H9 (cell line): ENCODE data around the gene FMNL3. TPM values are rescaled to one million over a fixed set of nuclear protein-coding genes. Genes with fewer than 3 reads are reported as not detected.

Experiments used
- DNase-seq: peaks from one replicate; pipeline ENCODE4 v3.0.0-alpha.2; 2017
- H2AFZ ChIP-seq: one replicate; pipeline ENCODE4 v1.6.1; 2013; ENCODE audit warnings: mild to moderate bottlenecking, low read length, control low read depth, moderate library complexity
- H2AK5ac ChIP-seq: 2 replicates; pipeline ENCODE4 v1.6.1; 2013; ENCODE audit warnings: low read length, control low read depth, mixed read lengths; ENCODE audit not compliant: insufficient read length
- H2BK120ac ChIP-seq: one replicate; pipeline ENCODE4 v1.6.1; 2013; ENCODE audit warnings: low read depth, mild to moderate bottlenecking, low read length, control low read depth, inconsistent platforms; ENCODE audit not compliant: poor library complexity, severe bottlenecking
- H2BK12ac ChIP-seq: 2 replicates; pipeline ENCODE4 v1.6.1; 2013; ENCODE audit warnings: low read length, control low read depth, mixed read lengths, low read depth; ENCODE audit not compliant: insufficient read length
- H2BK15ac ChIP-seq: 2 replicates; pipeline ENCODE4 v1.6.1; 2013; ENCODE audit warnings: low read depth, low read length, control low read depth
- H2BK20ac ChIP-seq: one replicate; pipeline ENCODE4 v1.6.1; 2013; ENCODE audit warnings: low read depth, mild to moderate bottlenecking, low read length, control low read depth, inconsistent platforms; ENCODE audit not compliant: poor library complexity, severe bottlenecking
- H2BK5ac ChIP-seq: 2 replicates; pipeline ENCODE4 v1.6.1; 2013; ENCODE audit warnings: low read length, control low read depth, mixed read lengths; ENCODE audit not compliant: insufficient read length
- H3K14ac ChIP-seq: 2 replicates; pipeline ENCODE4 v1.6.1; 2013; ENCODE audit warnings: low read length, control low read depth; ENCODE audit not compliant: insufficient read depth
- H3K18ac ChIP-seq: 2 replicates; pipeline ENCODE4 v1.6.1; 2013; ENCODE audit warnings: low read depth, mild to moderate bottlenecking, mixed read lengths, low read length, control low read depth; ENCODE audit not compliant: insufficient read length
- H3K23ac ChIP-seq: 2 replicates; pipeline ENCODE4 v1.6.1; 2013; ENCODE audit warnings: low read length, control low read depth, mixed read lengths, low read depth; ENCODE audit not compliant: insufficient read length
- H3K23me2 ChIP-seq: 2 replicates; pipeline ENCODE4 v1.6.1; 2013; ENCODE audit warnings: low read depth, mild to moderate bottlenecking, mixed read lengths, low read length, control low read depth; ENCODE audit not compliant: insufficient read length, poor library complexity, severe bottlenecking
- H3K27ac ChIP-seq: 2 replicates; pipeline ENCODE4 v1.5.1; 2013; ENCODE audit warnings: low read length, control low read depth, mixed read lengths, low read depth; ENCODE audit not compliant: insufficient read length
- H3K27me3 ChIP-seq: 2 replicates; pipeline ENCODE4 v1.6.1; 2013; ENCODE audit warnings: low read length, control low read depth, inconsistent platforms; ENCODE audit not compliant: insufficient read depth
- H3K4ac ChIP-seq: 2 replicates; pipeline ENCODE4 v1.6.1; 2013; ENCODE audit warnings: low read depth, mild to moderate bottlenecking, control low read depth, inconsistent platforms, low read length, moderate library complexity
- H3K4me1 ChIP-seq: 2 replicates; pipeline ENCODE4 v1.6.1; 2013; ENCODE audit warnings: low read length, control low read depth, inconsistent platforms; ENCODE audit not compliant: insufficient read depth
- H3K4me2 ChIP-seq: 2 replicates; pipeline ENCODE4 v1.6.1; 2013; ENCODE audit warnings: low read length, control low read depth, mixed read lengths; ENCODE audit not compliant: insufficient read length, insufficient read depth
- H3K56ac ChIP-seq: 2 replicates; pipeline ENCODE4 v1.6.1; 2013; ENCODE audit warnings: low read depth, mild to moderate bottlenecking, mixed read lengths, low read length, control low read depth; ENCODE audit not compliant: insufficient read length
- H3K79me1 ChIP-seq: 2 replicates; pipeline ENCODE4 v1.6.1; 2013; ENCODE audit warnings: low read depth, mild to moderate bottlenecking, moderate library complexity, low read length, control low read depth, inconsistent platforms; ENCODE audit not compliant: insufficient read depth, poor library complexity, severe bottlenecking
- H3K79me2 ChIP-seq: 2 replicates; pipeline ENCODE4 v1.6.1; 2013; ENCODE audit warnings: low read length, control low read depth, inconsistent platforms; ENCODE audit not compliant: insufficient read depth
- H3K9ac ChIP-seq: 2 replicates; pipeline ENCODE4 v1.6.1; 2013; ENCODE audit warnings: low read length, control low read depth, mixed read lengths; ENCODE audit not compliant: insufficient read length; ENCODE audit errors: extremely low read depth
- H3K9me3 ChIP-seq: one replicate; pipeline ENCODE4 v1.6.1; 2013; ENCODE audit warnings: low read depth, low read length, inconsistent platforms; ENCODE audit not compliant: control insufficient read depth
- H3T11ph ChIP-seq: one replicate; pipeline ENCODE4 v1.6.1; 2013; ENCODE audit warnings: mild to moderate bottlenecking, low read length, control low read depth, inconsistent platforms
- H4K20me1 ChIP-seq: one replicate; pipeline ENCODE4 v1.6.1; 2013; ENCODE audit not compliant: control insufficient read depth, insufficient read length, insufficient read depth
- H4K5ac ChIP-seq: 2 replicates; pipeline ENCODE4 v1.6.1; 2013; ENCODE audit warnings: low read depth, mild to moderate bottlenecking, mixed read lengths, low read length, control low read depth; ENCODE audit not compliant: insufficient read length
- H4K8ac ChIP-seq: replicated peaks from 2 replicates; pipeline ENCODE4 v1.6.1; 2013; ENCODE audit warnings: low read length, control low read depth, mixed read lengths, low read depth; ENCODE audit not compliant: insufficient read length
- H4K91ac ChIP-seq: 2 replicates; pipeline ENCODE4 v1.6.1; 2013; ENCODE audit warnings: low read depth, mild to moderate bottlenecking, moderate library complexity, mixed read lengths, low read length, control low read depth; ENCODE audit not compliant: insufficient read length
- H3K27ac Mint-ChIP-seq, 3 experiments: 2 replicates in 2 of 3; 3 replicates in 1 of 3; pipeline ENCODE4 v1.8.0; 2020 to 2021; ENCODE audit warnings: mixed read lengths in 3 of 3, mild to moderate bottlenecking in 1 of 3, moderate library complexity in 1 of 3
- H3K27me3 Mint-ChIP-seq: 2 replicates; pipeline ENCODE4 v1.8.0; 2021; ENCODE audit warnings: low read depth, mild to moderate bottlenecking, moderate library complexity, mixed read lengths
- H3K36me3 Mint-ChIP-seq, 3 experiments: 2 replicates in 2 of 3; 3 replicates in 1 of 3; pipeline ENCODE4 v1.8.0; 2020 to 2021; ENCODE audit warnings: low read depth in 3 of 3, mixed read lengths in 3 of 3; ENCODE audit not compliant: insufficient read depth in 1 of 3
- H3K4me1 Mint-ChIP-seq, 2 experiments: 2 replicates each; pipeline ENCODE4 v1.8.0; 2020; ENCODE audit warnings: mixed read lengths in 2 of 2
- H3K4me3 Mint-ChIP-seq, 2 experiments: 2 replicates in 1 of 2; 3 replicates in 1 of 2; pipeline ENCODE4 v1.8.0; 2020 to 2021; ENCODE audit warnings: mild to moderate bottlenecking in 2 of 2, mixed read lengths in 2 of 2, moderate library complexity in 1 of 2
- H3K9me3 Mint-ChIP-seq, 2 experiments: 2 replicates in 1 of 2; 3 replicates in 1 of 2; pipeline ENCODE4 v1.8.0; 2020; ENCODE audit warnings: mild to moderate bottlenecking in 2 of 2, mixed read lengths in 2 of 2, moderate library complexity in 1 of 2
- WGBS: extraction: QIAGEN DNeasy Blood & Tissue Kit; methylation state at CpG from one replicate; pipeline ENCODE4 v1.1.7; 2013; ENCODE audit warnings: missing lambda C conversion rate, low lambda C conversion rate, mixed read lengths; ENCODE audit not compliant: insufficient read length; ENCODE audit errors: extremely low coverage; 5-methylcytosine and 5-hydroxymethylcytosine counted together
- total RNA-seq: library from RNA; stranded (reverse); gene quantifications from 2 replicates; pipeline ENCODE4 v1.2.1, GENCODE V29; 2021
- TF ChIP-seq, protein P1 (sequence below): fragments of 200-600 bp; sonication (generic); conservative IDR thresholded peaks from 3 replicates; pipeline ENCODE4 v1.8.0; 2021; ENCODE audit warnings: antibody characterized with exemption, mild to moderate bottlenecking

The FMNL3 gene
- total RNA-seq, 1 experiment from 2014 or later = 22.8 TPM

DNA sequence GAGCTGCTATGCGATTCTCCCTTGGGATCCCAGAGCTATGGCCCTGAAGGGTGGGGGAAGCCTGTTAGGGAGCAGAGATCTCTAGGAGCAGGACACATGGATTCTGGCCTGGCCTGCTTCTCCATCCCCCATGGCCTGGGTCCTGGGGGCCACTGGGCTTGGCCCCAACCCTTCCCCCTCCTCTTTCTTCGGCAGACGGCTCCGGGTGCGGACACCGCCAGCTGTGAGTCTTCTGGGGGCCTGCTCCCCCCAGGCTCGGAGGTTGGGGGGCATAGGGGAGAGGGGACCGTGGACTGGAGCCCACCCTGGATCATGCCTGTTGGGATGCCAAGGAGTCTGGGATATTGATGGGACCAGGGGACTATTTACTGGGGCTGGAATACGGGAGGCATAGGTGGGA, 74.8 kb downstream of the FMNL3 start:
- H3K36me3 Mint-ChIP-seq = peaks cover 3 to 24% (median 12%) of the 10 kb centered on the region in 3 experiments; a peak in 6 of 7 replicates
- H3K27me3 Mint-ChIP-seq = no peaks in the 10 kb centered on the region; the same call in none of the 2 replicates
- H2AK5ac ChIP-seq = no peak overlapping the region
- H3K4me3 Mint-ChIP-seq = no peak overlapping the region
- no peaks in the 10 kb centered on the region for H3K79me1 ChIP-seq
- no peaks in the 10 kb centered on the region for H3K9me3 ChIP-seq
- no peak overlapping the region for H2BK15ac ChIP-seq
- no peak overlapping the region for H2BK5ac ChIP-seq
- no peak overlapping the region for H2AFZ ChIP-seq
- H3K23me2 ChIP-seq = peaks cover 2% of the 10 kb centered on the region
- H4K5ac ChIP-seq = no peak overlapping the region
- H3K9ac ChIP-seq = no peak overlapping the region
- H3K27me3 ChIP-seq = no peaks in the 10 kb centered on the region
- H2BK12ac ChIP-seq = no peak overlapping the region
- no peaks in the 10 kb centered on the region for H3K79me2 ChIP-seq
- peaks cover 3% of the 10 kb centered on the region; the same call in 1 of the 2 replicates for H3K4me1 ChIP-seq
- no peak overlapping the region for H3K56ac ChIP-seq
- no peak overlapping the region for H3K23ac ChIP-seq
- no CpG with 5 or more reads among the region's 9 CpGs for WGBS
- DNase-seq = no peak
- H3K27ac Mint-ChIP-seq = no peak overlapping the region
- no peak overlapping the region for H3T11ph ChIP-seq
- H2BK20ac ChIP-seq = no peak overlapping the region
- H4K20me1 ChIP-seq = no peaks in the 10 kb centered on the region
- H3K4ac ChIP-seq = no peak overlapping the region
- no peak overlapping the region for H3K27ac ChIP-seq
- no peak overlapping the region for H2BK120ac ChIP-seq
- no peak overlapping the region for H4K91ac ChIP-seq
- peaks cover 10 to 16% of the 10 kb centered on the region in 2 experiments for H3K4me1 Mint-ChIP-seq
- TF ChIP-seq, protein P1, sequence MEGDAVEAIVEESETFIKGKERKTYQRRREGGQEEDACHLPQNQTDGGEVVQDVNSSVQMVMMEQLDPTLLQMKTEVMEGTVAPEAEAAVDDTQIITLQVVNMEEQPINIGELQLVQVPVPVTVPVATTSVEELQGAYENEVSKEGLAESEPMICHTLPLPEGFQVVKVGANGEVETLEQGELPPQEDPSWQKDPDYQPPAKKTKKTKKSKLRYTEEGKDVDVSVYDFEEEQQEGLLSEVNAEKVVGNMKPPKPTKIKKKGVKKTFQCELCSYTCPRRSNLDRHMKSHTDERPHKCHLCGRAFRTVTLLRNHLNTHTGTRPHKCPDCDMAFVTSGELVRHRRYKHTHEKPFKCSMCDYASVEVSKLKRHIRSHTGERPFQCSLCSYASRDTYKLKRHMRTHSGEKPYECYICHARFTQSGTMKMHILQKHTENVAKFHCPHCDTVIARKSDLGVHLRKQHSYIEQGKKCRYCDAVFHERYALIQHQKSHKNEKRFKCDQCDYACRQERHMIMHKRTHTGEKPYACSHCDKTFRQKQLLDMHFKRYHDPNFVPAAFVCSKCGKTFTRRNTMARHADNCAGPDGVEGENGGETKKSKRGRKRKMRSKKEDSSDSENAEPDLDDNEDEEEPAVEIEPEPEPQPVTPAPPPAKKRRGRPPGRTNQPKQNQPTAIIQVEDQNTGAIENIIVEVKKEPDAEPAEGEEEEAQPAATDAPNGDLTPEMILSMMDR = no peak
- H3K14ac ChIP-seq = no peak overlapping the region
- no peaks in the 10 kb centered on the region for H3K9me3 Mint-ChIP-seq
- H3K18ac ChIP-seq = no peak overlapping the region
- no peak overlapping the region for H4K8ac ChIP-seq
- H3K4me2 ChIP-seq = no peak overlapping the region
